ENCODE data around the gene MRTFB.

MRTFB gene

DNA sequence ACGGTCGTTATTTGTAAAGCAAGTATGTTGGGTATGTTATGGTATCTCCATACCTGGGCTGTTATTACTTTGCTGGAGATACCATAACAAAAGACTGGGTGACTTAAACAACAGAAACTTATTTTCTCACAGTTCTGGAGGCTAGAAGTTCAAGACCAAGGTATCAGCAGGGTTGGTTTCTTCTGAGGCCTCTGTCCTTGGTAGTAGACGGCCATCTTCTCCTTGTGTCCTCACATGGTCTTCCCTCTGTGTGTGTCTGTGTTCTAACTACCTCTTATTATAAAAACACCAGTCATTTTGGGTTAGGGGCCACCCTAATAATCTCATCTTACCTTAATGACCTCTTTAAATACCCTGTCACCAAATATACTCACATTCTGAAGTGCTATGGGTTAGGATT lies 33.2 kb upstream of the MRTFB start:
- H3K4me3 ChIP-seq (ENCODE audit: insufficient read depth in 1 of 2, low read depth in 1 of 2, low read length in 2 of 2): no peak overlapping the region
- no peak overlapping the region for H2BK12ac ChIP-seq (ENCODE audit: low read length in 2 of 2)
- no peak overlapping the region for H2AFZ ChIP-seq (ENCODE audit: low read depth, low read length)
- H4K8ac ChIP-seq (ENCODE audit: low read length): no peak overlapping the region
- H4K91ac ChIP-seq (ENCODE audit: low read length): no peak overlapping the region
- H3K4ac ChIP-seq (ENCODE audit: low read depth in 1 of 2, low read length in 2 of 2): no peak overlapping the region
- peaks cover 4% of the 10 kb centered on the region for H3K9me3 ChIP-seq (ENCODE audit: control insufficient read depth, low read length)
- DNase-seq: no peak
- 100% methylated on average over 2 of the region's 3 CpGs for WGBS
- H3K18ac ChIP-seq (ENCODE audit: low read depth in 1 of 2, low read length in 2 of 2): no peak overlapping the region
- no peaks in the 10 kb centered on the region for H3K36me3 ChIP-seq (ENCODE audit: control insufficient read depth in 1 of 2, insufficient read depth in 2 of 2, low read depth in 1 of 2, low read length in 2 of 2)
- no peak overlapping the region for H3K23ac ChIP-seq (ENCODE audit: low read length in 2 of 2)
- no peak overlapping the region for H3K9ac ChIP-seq (ENCODE audit: low read length)
- H3K27ac ChIP-seq (ENCODE audit: low read length, poor library complexity, severe bottlenecking): no peak overlapping the region
- H3K4me2 ChIP-seq (ENCODE audit: low read length, poor library complexity, severe bottlenecking): no peak overlapping the region
- H2AK5ac ChIP-seq (ENCODE audit: low read length, severe bottlenecking): no peak overlapping the region
- H2BK120ac ChIP-seq (ENCODE audit: low read depth, low read length): no peak overlapping the region
- no peaks in the 10 kb centered on the region for H3K4me1 ChIP-seq (ENCODE audit: control insufficient read depth, insufficient read depth, low read depth, low read length)
- no peak overlapping the region for H3K14ac ChIP-seq (ENCODE audit: low read length in 2 of 2)
- no peaks in the 10 kb centered on the region for H3K79me1 ChIP-seq (replicated peaks; ENCODE audit: low read length, poor library complexity, severe bottlenecking)
- H2BK5ac ChIP-seq (ENCODE audit: low read depth, low read length, poor library complexity, severe bottlenecking): no peak overlapping the region
- H3K27me3 ChIP-seq (ENCODE audit: control insufficient read depth in 1 of 2, insufficient read depth in 1 of 2, low read length in 2 of 2): peaks cover 0 to 6% of the 10 kb centered on the region in 2 experiments
- no peak overlapping the region for H2BK15ac ChIP-seq (ENCODE audit: low read depth, poor library complexity, severe bottlenecking)

DNA sequence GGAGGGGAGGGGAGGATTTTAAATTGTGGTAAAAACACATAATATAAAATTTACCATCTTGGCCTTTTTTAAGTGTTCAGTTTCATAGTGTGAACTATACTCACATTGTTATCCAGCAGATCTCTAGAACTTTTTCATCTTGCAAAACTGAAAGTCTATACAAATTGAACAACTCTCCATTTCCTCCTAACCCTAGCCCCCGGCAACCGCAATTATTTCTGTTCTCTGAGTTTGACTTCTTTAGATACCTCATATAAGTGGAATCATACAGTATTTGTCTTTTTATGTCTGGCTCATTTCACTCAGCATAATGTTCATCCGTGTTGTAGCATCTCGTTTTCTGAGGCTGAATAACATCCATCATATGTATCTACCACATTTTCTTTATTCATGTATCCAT lies 30.0 kb upstream of the MRTFB start:
- no peak overlapping the region for H4K91ac ChIP-seq (ENCODE audit: low read length)
- H2BK120ac ChIP-seq (ENCODE audit: low read depth, low read length): no peak overlapping the region
- H3K4me2 ChIP-seq (ENCODE audit: low read length, poor library complexity, severe bottlenecking): no peak overlapping the region
- H3K4ac ChIP-seq (ENCODE audit: low read depth in 1 of 2, low read length in 2 of 2): no peak overlapping the region
- H3K18ac ChIP-seq (ENCODE audit: low read depth in 1 of 2, low read length in 2 of 2): no peak overlapping the region
- 95% methylated on average over 3 of the region's 4 CpGs for WGBS
- H3K9ac ChIP-seq (ENCODE audit: low read length): no peak overlapping the region
- H2AFZ ChIP-seq (ENCODE audit: low read depth, low read length): no peak overlapping the region
- no peak overlapping the region for H3K23ac ChIP-seq (ENCODE audit: low read length in 2 of 2)
- peaks cover 7 to 10% of the 10 kb centered on the region in 2 experiments for H3K27me3 ChIP-seq (ENCODE audit: control insufficient read depth in 1 of 2, insufficient read depth in 1 of 2, low read length in 2 of 2)
- DNase-seq: no peak
- H3K4me1 ChIP-seq (ENCODE audit: control insufficient read depth, insufficient read depth, low read depth, low read length): no peaks in the 10 kb centered on the region
- H2BK12ac ChIP-seq (ENCODE audit: low read length in 2 of 2): no peak overlapping the region
- no peak overlapping the region for H4K8ac ChIP-seq (ENCODE audit: low read length)
- H2AK5ac ChIP-seq (ENCODE audit: low read length, severe bottlenecking): no peak overlapping the region
- no peak overlapping the region for H3K4me3 ChIP-seq (ENCODE audit: insufficient read depth in 1 of 2, low read depth in 1 of 2, low read length in 2 of 2)
- H3K79me1 ChIP-seq (replicated peaks; ENCODE audit: low read length, poor library complexity, severe bottlenecking): no peaks in the 10 kb centered on the region
- H3K36me3 ChIP-seq (ENCODE audit: control insufficient read depth in 1 of 2, insufficient read depth in 2 of 2, low read depth in 1 of 2, low read length in 2 of 2): no peaks in the 10 kb centered on the region
- no peak overlapping the region for H2BK5ac ChIP-seq (ENCODE audit: low read depth, low read length, poor library complexity, severe bottlenecking)
- no peak overlapping the region for H2BK15ac ChIP-seq (ENCODE audit: low read depth, poor library complexity, severe bottlenecking)
- H3K9me3 ChIP-seq (ENCODE audit: control insufficient read depth, low read length): peaks cover 4% of the 10 kb centered on the region
- H3K27ac ChIP-seq (ENCODE audit: low read length, poor library complexity, severe bottlenecking): no peak overlapping the region
- no peak overlapping the region for H3K14ac ChIP-seq (ENCODE audit: low read length in 2 of 2)

DNA sequence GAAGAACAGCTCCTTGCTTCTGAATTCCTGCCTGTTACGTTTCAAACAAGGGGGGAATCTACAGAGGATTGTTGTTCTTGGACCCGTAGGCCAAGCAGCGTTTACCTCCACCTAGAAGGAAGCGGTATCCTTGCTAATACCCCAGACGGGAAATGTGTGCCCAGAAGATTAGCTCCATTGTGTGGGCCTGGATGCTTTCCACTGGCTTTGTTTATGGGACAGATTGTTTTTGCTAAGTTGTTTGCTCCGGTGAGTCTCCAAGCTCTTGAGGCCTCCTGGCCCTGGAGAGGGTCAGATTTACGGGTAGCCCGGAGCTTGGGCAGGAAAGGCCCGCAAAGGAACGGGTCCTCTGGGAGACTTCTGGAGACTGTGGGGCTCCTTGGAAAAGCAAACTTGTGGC lies 28.4 kb upstream of the MRTFB start:
- 57% methylated on average over 10 of the region's 10 CpGs for WGBS
- H3K4me1 ChIP-seq (ENCODE audit: control insufficient read depth, insufficient read depth, low read depth, low read length): no peaks in the 10 kb centered on the region
- H3K18ac ChIP-seq (ENCODE audit: low read depth in 1 of 2, low read length in 2 of 2): no peak overlapping the region
- no peak overlapping the region for H2AK5ac ChIP-seq (ENCODE audit: low read length, severe bottlenecking)
- H3K14ac ChIP-seq (ENCODE audit: low read length in 2 of 2): no peak overlapping the region
- no peak overlapping the region for H2BK5ac ChIP-seq (ENCODE audit: low read depth, low read length, poor library complexity, severe bottlenecking)
- H2BK15ac ChIP-seq (ENCODE audit: low read depth, poor library complexity, severe bottlenecking): no peak overlapping the region
- H3K4me3 ChIP-seq (ENCODE audit: insufficient read depth in 1 of 2, low read depth in 1 of 2, low read length in 2 of 2): no peak overlapping the region
- H2AFZ ChIP-seq (ENCODE audit: low read depth, low read length): no peak overlapping the region
- no peak overlapping the region for H4K8ac ChIP-seq (ENCODE audit: low read length)
- no peak overlapping the region for H4K91ac ChIP-seq (ENCODE audit: low read length)
- H3K27ac ChIP-seq (ENCODE audit: low read length, poor library complexity, severe bottlenecking): no peak overlapping the region
- H3K36me3 ChIP-seq (ENCODE audit: control insufficient read depth in 1 of 2, insufficient read depth in 2 of 2, low read depth in 1 of 2, low read length in 2 of 2): no peaks in the 10 kb centered on the region
- H2BK120ac ChIP-seq (ENCODE audit: low read depth, low read length): no peak overlapping the region
- DNase-seq: no peak
- H3K4ac ChIP-seq (ENCODE audit: low read depth in 1 of 2, low read length in 2 of 2): no peak overlapping the region
- no peak overlapping the region for H3K23ac ChIP-seq (ENCODE audit: low read length in 2 of 2)
- H3K9me3 ChIP-seq (ENCODE audit: control insufficient read depth, low read length): peaks cover 4% of the 10 kb centered on the region
- H3K4me2 ChIP-seq (ENCODE audit: low read length, poor library complexity, severe bottlenecking): no peak overlapping the region
- no peaks in the 10 kb centered on the region for H3K79me1 ChIP-seq (replicated peaks; ENCODE audit: low read length, poor library complexity, severe bottlenecking)
- H2BK12ac ChIP-seq (ENCODE audit: low read length in 2 of 2): no peak overlapping the region
- no peak overlapping the region for H3K9ac ChIP-seq (ENCODE audit: low read length)
- H3K27me3 ChIP-seq (ENCODE audit: control insufficient read depth in 1 of 2, insufficient read depth in 1 of 2, low read length in 2 of 2): peaks cover 4 to 7% of the 10 kb centered on the region in 2 experiments

DNA sequence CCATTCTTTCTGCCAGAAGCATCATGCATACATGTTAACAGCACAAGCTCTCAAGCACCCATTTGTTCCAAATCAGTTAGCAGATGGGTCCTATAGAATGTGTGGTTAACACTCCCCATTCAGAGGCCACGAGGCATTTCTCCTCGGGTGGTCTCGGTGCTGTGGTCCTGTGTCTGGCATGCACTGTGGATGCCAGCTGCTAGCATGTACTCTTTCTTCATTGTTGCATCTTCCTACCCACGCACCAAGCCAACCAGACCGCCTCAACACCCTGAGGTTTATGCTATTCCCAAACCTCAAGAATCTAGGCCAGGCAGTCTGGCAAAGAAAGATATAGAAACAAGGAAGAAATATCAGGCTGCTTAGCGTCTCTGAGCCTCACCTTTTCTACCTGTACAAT lies 27.8 kb upstream of the MRTFB start:
- Histone ChIP-seq H3K4me3 (ENCODE audit: insufficient read depth in 1 of 2, low read depth in 1 of 2, low read length in 2 of 2) (no peak overlapping the region), H2BK120ac (ENCODE audit: low read depth, low read length) (no peak overlapping the region), H3K27ac (ENCODE audit: low read length, poor library complexity, severe bottlenecking) (no peak overlapping the region), H2BK15ac (ENCODE audit: low read depth, poor library complexity, severe bottlenecking) (no peak overlapping the region), H3K9me3 (ENCODE audit: control insufficient read depth, low read length) (peaks cover 4% of the 10 kb centered on the region), H3K79me1 (replicated peaks; ENCODE audit: low read length, poor library complexity, severe bottlenecking) (no peaks in the 10 kb centered on the region), H3K9ac (ENCODE audit: low read length) (no peak overlapping the region), H3K36me3 (ENCODE audit: control insufficient read depth in 1 of 2, insufficient read depth in 2 of 2, low read depth in 1 of 2, low read length in 2 of 2) (no peaks in the 10 kb centered on the region), H3K18ac (ENCODE audit: low read depth in 1 of 2, low read length in 2 of 2) (no peak overlapping the region), H2BK5ac (ENCODE audit: low read depth, low read length, poor library complexity, severe bottlenecking) (no peak overlapping the region), H2BK12ac (ENCODE audit: low read length in 2 of 2) (no peak overlapping the region), H2AK5ac (ENCODE audit: low read length, severe bottlenecking) (no peak overlapping the region), H3K4ac (ENCODE audit: low read depth in 1 of 2, low read length in 2 of 2) (no peak overlapping the region), H4K8ac (ENCODE audit: low read length) (no peak overlapping the region), H3K23ac (ENCODE audit: low read length in 2 of 2) (no peak overlapping the region), H2AFZ (ENCODE audit: low read depth, low read length) (no peak overlapping the region), H3K14ac (ENCODE audit: low read length in 2 of 2) (no peak overlapping the region), H3K4me2 (ENCODE audit: low read length, poor library complexity, severe bottlenecking) (no peak overlapping the region), H4K91ac (ENCODE audit: low read length) (no peak overlapping the region), H3K4me1 (ENCODE audit: control insufficient read depth, insufficient read depth, low read depth, low read length) (no peaks in the 10 kb centered on the region), H3K27me3 (ENCODE audit: control insufficient read depth in 1 of 2, insufficient read depth in 1 of 2, low read length in 2 of 2) (peaks cover 4 to 7% of the 10 kb centered on the region in 2 experiments)
- WGBS: 90% methylated on average over 6 of the region's 6 CpGs
- DNase-seq: no peak

All from mesenchymal stem cell (in vitro differentiated cells and primary cell).